Fibroblast of skin of left quadriceps (primary cell): ENCODE measurements around the gene EIF3A.
"Not testable (repeated sequence)": the region's sequence is repeated elsewhere in the genome, so short reads cannot be mapped to it uniquely, and the experiment has no call there.

ENCODE experiments used
- DNase-seq, 2 experiments: peaks; one replicate each; pipeline ENCODE4 v3.0.0-alpha.2; 2013; ENCODE audit warnings: low read depth in 2 of 2

The EIF3A gene

GRCh38 chr10:119051775-119052174, 28.8 kb downstream of the EIF3A start:
- DNase-seq: no peak

GRCh38 chr10:119049777-119050176, 30.8 kb downstream of the EIF3A start:
- no peak for DNase-seq

- no peak for DNase-seq
These were observed 31.3 kb downstream of the EIF3A start for GRCh38 chr10:119049361-119049760.

GRCh38 chr10:119045561-119045960, 35.1 kb downstream of the EIF3A start:
- no peak for DNase-seq

GRCh38 chr10:119042169-119042568, 38.4 kb downstream of the EIF3A start:
- no peak for DNase-seq

GRCh38 chr10:119041326-119041725, 39.3 kb downstream of the EIF3A start:
- DNase-seq: no peak

GRCh38 chr10:119039161-119039560, 41.5 kb downstream of the EIF3A start:
- DNase-seq: no peak

GRCh38 chr10:119031496-119032059, 49.0 kb downstream of the EIF3A start:
- no peak for DNase-seq

- no peak for DNase-seq
These were observed 50.0 kb downstream of the EIF3A start for GRCh38 chr10:119030421-119031250.

GRCh38 chr10:119029613-119030420, 50.8 kb downstream of the EIF3A start, which contains the start of gene NANOS1:
Gene NANOS1 (plus strand): TSS chr10:119029714. CDS start chr10:119029802, 88 bp downstream.
- DNase-seq: no peak

- peak; percentile 64 to 68 for DNase-seq
These were observed 51.6 kb downstream of the EIF3A start for GRCh38 chr10:119028900-119029612.

GRCh38 chr10:119028445-119028899, 52.1 kb downstream of the EIF3A start:
- not testable (repeated sequence) for DNase-seq

GRCh38 chr10:119026301-119027110, 54.1 kb downstream of the EIF3A start:
- no peak for DNase-seq

- no peak for DNase-seq
These were observed 54.8 kb downstream of the EIF3A start for GRCh38 chr10:119025776-119026175.

GRCh38 chr10:119025336-119025735, 55.3 kb downstream of the EIF3A start:
- DNase-seq: peak; percentile 35 to 40

- DNase-seq: no peak
These were observed 55.7 kb downstream of the EIF3A start for GRCh38 chr10:119024882-119025281.

- no peak for DNase-seq
These were observed 57.1 kb downstream of the EIF3A start for GRCh38 chr10:119023553-119023868.

GRCh38 chr10:119022846-119023552, 57.6 kb downstream of the EIF3A start:
- peak in 1 of 2 experiments; percentile 31 for DNase-seq

- no peak for DNase-seq
These were observed 60.0 kb downstream of the EIF3A start for GRCh38 chr10:119020627-119020946.

GRCh38 chr10:119007211-119007574, 73.4 kb downstream of the EIF3A start:
- DNase-seq: no peak
